ENCODE measurements around the gene PAX5.

The PAX5 gene

GRCh38 chr9:37036776-37037502, 2.9 kb upstream of the PAX5 start:
- no peak for DNase-seq

- no peak for DNase-seq
These were observed 2.3 kb upstream of the PAX5 start for GRCh38 chr9:37036371-37036775.

GRCh38 chr9:37035648-37036370, 1.7 kb upstream of the PAX5 start:
- DNase-seq: no peak

DNA sequence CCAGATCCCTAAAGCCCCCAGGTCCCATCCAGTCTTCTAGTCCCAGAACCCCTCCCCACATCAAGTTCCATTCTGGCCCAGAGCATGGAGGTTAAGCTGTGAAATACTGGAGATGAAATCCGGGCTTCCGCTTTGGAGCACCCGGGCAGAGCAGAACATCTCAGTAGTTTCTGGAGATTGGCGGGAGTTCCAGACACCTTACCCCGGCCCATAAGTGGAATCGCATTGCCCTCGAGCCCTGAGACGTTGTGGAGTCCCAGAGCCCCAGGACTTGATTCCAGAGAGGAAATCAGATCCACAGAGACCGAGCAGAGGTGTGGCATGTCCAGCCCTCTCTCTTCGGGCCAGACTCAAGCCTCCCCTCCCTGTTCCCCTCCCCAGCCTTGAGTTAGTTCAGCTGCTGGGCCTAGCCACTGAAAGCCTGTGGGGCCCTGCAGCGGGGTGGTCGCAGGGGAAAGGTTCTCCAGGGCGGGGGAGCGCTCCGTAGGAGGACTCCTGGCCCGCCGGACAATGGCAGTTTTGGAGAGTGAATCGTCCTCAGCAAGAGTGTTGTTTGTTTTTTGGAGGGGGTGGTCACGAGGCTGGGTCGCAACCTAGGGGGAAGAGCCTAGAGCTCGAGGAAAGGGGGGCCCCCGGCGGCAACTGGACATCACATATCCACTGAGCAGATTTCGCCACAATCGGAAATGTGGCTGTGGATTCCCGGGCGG, 1.0 kb upstream of the PAX5 start:
- DNase-seq: no peak

DNA sequence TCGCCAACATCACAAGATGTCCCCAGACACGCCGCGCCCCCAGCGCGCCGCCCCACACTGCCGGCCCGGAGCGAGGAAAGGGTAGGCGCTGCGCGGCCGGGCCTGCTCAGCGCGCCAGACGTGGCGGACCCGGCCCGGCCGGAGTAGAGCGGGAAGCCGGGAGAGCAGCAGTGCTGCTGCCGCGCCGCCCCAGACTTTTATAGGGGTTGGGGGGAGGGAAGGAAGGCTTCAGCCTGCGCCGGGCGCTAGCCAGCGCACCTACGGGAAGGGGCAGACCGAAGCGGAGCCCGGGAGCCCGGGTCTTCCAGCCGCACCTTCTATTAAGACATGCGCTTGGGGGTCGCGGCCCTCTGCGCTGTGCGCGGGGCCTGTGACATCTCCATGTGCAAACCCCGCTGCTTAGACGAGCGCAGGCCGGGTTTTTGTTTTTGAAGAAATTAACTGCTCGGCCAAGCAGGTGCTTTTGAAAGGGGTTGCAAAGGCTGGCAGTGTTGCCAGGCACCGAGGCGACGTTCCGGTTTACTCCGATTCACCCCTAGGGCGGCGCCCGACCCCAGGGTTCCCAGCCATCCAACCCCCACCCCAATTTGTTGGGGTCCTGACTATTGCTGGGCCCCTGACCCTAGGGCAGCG, 353 bp upstream of the PAX5 start:
- DNase-seq: no peak

- DNase-seq: no peak
These were observed 927 bp downstream of the PAX5 start for GRCh38 chr9:37033141-37033540.

GRCh38 chr9:37032713-37033112, 1.4 kb downstream of the PAX5 start:
- DNase-seq: no peak

DNA sequence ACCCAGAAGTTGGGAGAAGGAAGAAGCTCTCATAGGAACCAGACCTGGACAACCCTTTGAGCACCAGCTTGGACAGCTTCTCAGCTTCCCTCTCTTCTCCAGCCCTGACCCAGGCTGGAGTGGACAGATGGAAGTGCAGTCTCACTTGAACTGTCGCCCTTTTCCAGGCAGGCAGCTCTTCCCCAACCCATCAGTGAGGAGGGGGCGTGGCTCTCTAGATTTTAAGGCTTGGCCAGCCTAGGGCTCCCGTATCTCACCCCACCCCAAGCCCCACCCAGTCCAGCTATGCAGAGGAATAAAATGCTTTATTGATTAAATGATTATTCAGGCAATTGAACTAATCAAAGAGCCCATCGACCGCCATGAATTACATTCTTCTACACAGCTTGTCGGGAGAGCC, 2.2 kb downstream of the PAX5 start:
- DNase-seq: no peak

- no peak for DNase-seq
These were observed 3.0 kb downstream of the PAX5 start for GRCh38 chr9:37031081-37031480.

GRCh38 chr9:37030611-37030939, 3.5 kb downstream of the PAX5 start:
- DNase-seq: no peak

- DNase-seq: no peak
These were observed 4.1 kb downstream of the PAX5 start for GRCh38 chr9:37029776-37030610.

DNA sequence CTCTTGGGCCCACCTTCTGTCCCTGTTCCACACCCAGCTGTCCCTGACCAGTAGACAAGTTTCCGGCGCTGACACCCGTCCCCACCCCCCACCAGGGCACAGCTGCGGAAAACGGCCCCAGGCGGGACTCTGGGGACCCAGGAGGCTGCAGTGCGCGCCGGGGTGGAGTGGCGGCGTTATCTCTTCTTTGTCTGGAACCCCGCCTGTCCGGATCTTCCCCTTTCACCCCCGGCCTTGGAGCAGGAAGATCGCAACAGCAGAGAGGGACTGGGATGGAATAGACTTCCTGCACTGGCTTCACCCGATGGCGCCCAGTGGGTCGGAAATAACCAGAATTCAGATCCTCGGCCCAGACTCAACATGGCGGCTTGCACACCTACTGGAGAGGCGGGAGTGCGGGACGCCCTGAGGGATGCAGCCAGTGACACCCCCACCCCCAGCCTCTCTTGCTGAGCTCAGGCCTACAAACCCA, 4.7 kb downstream of the PAX5 start:
- DNase-seq: no peak

DNA sequence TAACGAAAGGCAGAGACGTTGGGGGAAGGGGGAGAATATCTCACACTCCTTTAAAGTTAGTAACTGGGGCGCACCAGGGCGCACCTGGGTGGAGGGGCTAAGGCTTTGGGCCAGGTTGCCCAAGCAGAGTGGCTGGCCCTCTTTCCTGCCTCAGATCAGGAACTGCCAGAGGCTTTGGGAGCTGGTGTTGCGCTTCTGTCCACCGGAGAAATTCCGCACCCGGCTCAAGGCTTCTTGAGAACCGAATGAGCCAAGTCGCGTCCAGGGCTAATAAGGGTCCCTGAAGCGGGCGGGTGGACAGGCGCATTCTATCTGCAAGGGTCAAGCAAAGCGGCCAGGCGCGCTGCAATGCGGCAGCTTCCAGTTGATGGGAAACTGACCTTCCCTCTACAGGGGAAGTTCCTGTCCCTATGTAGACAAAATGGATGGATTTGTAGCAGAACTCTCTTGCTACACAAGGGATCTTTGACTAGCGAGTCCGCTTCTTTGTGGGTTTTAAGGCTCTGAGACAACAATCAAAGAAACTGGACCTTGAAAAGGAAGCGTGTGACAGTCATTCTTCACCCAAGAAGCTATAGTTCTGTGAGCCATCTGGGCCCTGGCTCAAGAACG, 5.5 kb downstream of the PAX5 start:
- DNase-seq: no peak

DNA sequence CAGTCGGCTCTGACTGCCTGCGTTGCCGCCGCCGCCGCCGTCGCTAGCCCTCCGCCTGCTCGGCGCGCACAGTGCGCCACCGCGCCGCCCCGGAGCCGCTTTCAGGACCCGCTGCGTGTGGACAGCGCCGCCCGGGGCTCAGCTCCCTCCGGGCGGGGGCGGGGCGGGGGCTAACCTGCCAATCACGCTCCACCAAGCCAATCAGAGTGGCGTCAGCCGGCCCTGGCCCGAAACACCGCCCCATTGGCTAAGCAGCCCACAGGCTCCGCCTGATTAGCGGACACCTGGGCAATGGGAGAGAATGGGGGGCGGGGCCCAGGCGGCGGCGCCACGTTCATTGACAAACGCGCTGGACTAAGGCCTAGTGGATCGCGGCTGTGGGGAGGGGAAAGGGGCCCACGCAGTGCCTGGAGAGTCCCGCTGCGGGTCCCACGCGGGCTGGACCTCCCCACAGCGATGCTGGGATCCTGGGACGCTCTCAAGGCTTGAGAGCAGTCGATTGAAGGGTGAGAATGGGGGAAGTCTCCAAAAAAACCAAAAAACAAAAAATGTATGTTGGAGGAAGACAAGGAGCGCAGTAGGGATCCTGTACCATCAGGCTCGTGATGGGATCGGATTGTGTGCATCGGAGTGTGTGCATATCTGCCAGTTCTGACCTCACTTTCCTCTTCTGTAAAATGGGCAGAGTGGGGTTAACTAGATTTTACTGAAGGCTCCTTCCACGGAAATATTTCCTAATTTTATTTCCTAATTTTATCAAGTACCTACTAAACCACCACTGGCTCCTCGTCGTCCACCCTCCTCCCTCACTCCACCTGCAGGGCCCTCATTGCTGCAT, 6.3 kb downstream of the PAX5 start:
- DNase-seq: peak; percentile 51 to 92

DNA sequence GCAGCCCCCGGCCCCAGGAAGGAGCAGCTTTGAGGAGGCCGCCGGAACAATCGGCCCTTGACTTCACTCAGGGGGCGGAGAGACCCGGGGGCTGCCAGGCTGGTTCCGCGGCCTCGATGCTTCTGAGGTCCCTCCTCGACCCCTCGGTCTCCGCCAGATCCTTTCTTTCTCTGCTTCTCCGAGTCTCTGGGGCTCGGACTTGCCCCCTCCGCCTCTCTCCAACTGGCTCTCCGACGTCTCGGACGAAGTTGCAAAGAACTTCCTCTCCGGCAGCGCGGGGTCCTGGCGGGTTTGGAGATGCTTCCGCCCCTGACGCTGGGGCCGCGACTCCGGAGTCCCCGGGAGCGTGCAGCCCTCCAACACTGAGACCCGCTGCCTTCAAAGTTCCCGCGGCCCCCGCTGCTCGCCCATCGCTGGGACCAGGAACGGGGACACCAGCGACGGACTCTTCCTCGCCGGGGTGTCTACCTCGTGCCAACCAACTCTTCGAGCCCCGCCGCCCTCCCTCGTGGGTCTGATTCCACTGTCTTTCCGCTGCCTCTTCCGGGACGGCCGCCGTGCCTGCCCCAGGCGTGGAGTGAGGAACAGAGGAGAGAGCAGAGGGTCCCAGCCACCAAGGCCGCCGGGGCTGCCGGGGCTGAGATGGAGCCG, 7.0 kb downstream of the PAX5 start:
- no peak for DNase-seq

- no peak for DNase-seq
These were observed 7.7 kb downstream of the PAX5 start for GRCh38 chr9:37026113-37026930.

DNA sequence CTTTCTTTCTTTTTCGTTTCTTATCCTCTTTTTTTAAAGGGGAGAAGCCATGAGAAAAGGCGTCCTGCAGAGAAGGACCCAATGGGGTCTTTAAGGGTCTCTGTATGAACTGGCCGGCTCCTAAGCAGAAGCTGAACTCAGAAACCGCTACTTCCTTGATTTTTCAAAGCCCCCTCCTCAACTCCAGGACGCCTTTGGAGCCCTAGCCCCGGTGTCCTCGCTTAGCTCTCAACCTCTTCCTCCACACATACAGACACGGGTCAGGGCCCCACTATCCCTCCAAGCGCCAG, 8.3 kb downstream of the PAX5 start:
- DNase-seq: no peak

- DNase-seq: no peak
These were observed 8.8 kb downstream of the PAX5 start for GRCh38 chr9:37025071-37025822.

GRCh38 chr9:37017546-37017945, 16.5 kb downstream of the PAX5 start:
- no peak for DNase-seq
